ENCODE results near the gene ARHGAP22. TPM values are rescaled to one million over a fixed set of nuclear protein-coding genes. Genes with fewer than 3 reads are reported as not detected.
A peak's percentile ranks its signal among the peaks of the same experiment; 100 is the strongest.

Gene ARHGAP22
- total and polyA plus RNA-seq, 2 of the 4 experiments (the other 2 are of a cell fraction): 28.3 to 30.2 TPM

GRCh38 chr10:48501787-48502771, 102.8 kb downstream of the ARHGAP22 start:
- WGBS, 2 experiments (ENCODE audit: extremely low coverage in 2 of 2, insufficient read length in 1 of 2): 83 to 100% methylated on average over 1 to 3 of the region's 6 CpGs
- Histone ChIP-seq H2AK9ac (replicated peaks; ENCODE audit: low read depth, low read length, poor library complexity) (no peak overlapping the region), H4K5ac (ENCODE audit: low read depth, low read length) (no peak overlapping the region), H2BK20ac (ENCODE audit: low read depth, low read length) (no peak overlapping the region), H3K27ac (ENCODE audit: insufficient read depth, low read length) (no peak overlapping the region), H3K27me3 (ENCODE audit: control insufficient read depth, insufficient read depth, low read length) (no peaks in the 10 kb centered on the region), H2AFZ (replicated peaks; ENCODE audit: low read length, poor library complexity) (no peak overlapping the region), H3K4me1 (ENCODE audit: control insufficient read depth, insufficient read depth, low read length) (peaks cover 17% of the 10 kb centered on the region), H3K4me3 (ENCODE audit: insufficient read depth, low read depth, low read length) (no peak overlapping the region), H3K56ac (ENCODE audit: extremely low read depth, insufficient read depth, low read length) (no peak overlapping the region), H4K91ac (ENCODE audit: insufficient read depth, low read depth, low read length) (no peak overlapping the region), H3K9ac (ENCODE audit: low read depth, low read length) (0 out of 2 replicates have a peak overlapping the region, but pooled peaks have one; percentile 6), H3K4me2 (ENCODE audit: low read depth, low read length) (peak overlapping the region; percentile 14; the same call in 1 of the 2 replicates), H3K14ac (replicated peaks; ENCODE audit: low read depth, low read length) (peak overlapping the region; percentile 1; the same call in 1 of the 2 replicates), H3K9me1 (ENCODE audit: insufficient read depth, low read length) (peaks cover 29% of the 10 kb centered on the region), H2BK5ac (ENCODE audit: low read depth, low read length, poor library complexity, severe bottlenecking) (no peak overlapping the region), H2BK120ac (ENCODE audit: low read depth, low read length) (no peak overlapping the region), H2BK15ac (ENCODE audit: low read depth, low read length) (no peak overlapping the region), H4K8ac (ENCODE audit: low read depth in 2 of 2, low read length in 2 of 2) (no peak overlapping the region; a peak in 1 of 4 replicates), H2AK5ac (ENCODE audit: low read depth, low read length) (no peak overlapping the region), H3K23ac (ENCODE audit: low read depth, low read length) (no peak overlapping the region), H4K20me1 (ENCODE audit: insufficient read depth, low read length) (peaks cover 31% of the 10 kb centered on the region), H3K4ac (ENCODE audit: low read depth, low read length) (no peak overlapping the region), H3K36me3 (ENCODE audit: control insufficient read depth, insufficient read depth, low read length) (no peaks in the 10 kb centered on the region), H3K79me1 (ENCODE audit: low read depth in 1 of 2, low read length in 2 of 2) (peaks cover 45 to 91% of the 10 kb centered on the region in 2 experiments), H3K9me3 (ENCODE audit: control insufficient read depth, insufficient read depth, low read length) (no peaks in the 10 kb centered on the region), H3K18ac (ENCODE audit: low read depth, low read length) (no peak overlapping the region)
- TF ChIP-seq POLR2A (IDR thresholded peaks at IDR 0.05; ENCODE audit: low read depth, low read length) (no peak), RFX5 (IDR thresholded peaks at IDR 0.05; ENCODE audit: low read depth, low read length) (no peak), USF2 (IDR thresholded peaks at IDR 0.05; ENCODE audit: low read depth, low read length) (no peak), MAFK (IDR thresholded peaks at IDR 0.05; ENCODE audit: low read depth, low read length) (no peak), MXI1 (IDR thresholded peaks at IDR 0.05; ENCODE audit: borderline replicate concordance, low read depth, low read length) (no peak), CEBPB (IDR thresholded peaks at IDR 0.05; ENCODE audit: low read depth, low read length) (no peak), CHD1 (IDR thresholded peaks at IDR 0.05; ENCODE audit: low read depth, low read length) (no peak), ELK1 (IDR thresholded peaks at IDR 0.05; ENCODE audit: borderline replicate concordance, low read depth, low read length) (no peak), NFE2L2 (IDR thresholded peaks at IDR 0.05; ENCODE audit: low read depth, low read length) (no peak)
- BruUV-seq (replicated peaks): no TSS peak
- intact Hi-C loops (cut with micrococcal nuclease): no loop called here
- in situ Hi-C loops (cut with MboI; ENCODE audit: low sequenced_read_pairs): loop anchor here (25.0 kb wide), 2 partner anchors 140 to 290 kb away; no protein-coding TSS in a partner anchor
- DNase-seq (peak; percentile 40), ATAC-seq (ENCODE audit: low read depth) (peak; percentile 22; the same call in 1 of the 2 replicates)
- CTCF ChIA-PET: interaction anchor here (1.1 kb wide), 1 partner anchor 14 kb away, joined by 7 read pairs; no protein-coding TSS in a partner anchor
- dilution Hi-C loops (cut with HindIII; ENCODE audit: low sequenced_read_pairs, unreplicated experiment): no loop called here
- POLR2A ChIA-PET (ENCODE audit: unreplicated experiment): no interaction called here

Measured in IMR-90 (cell line).